K562 treated with DMSO at 1 percent for 24 hours (cell line): Measurements from ENCODE around the gene RILPL1. TPM values are rescaled to one million over a fixed set of nuclear protein-coding genes. Genes with fewer than 3 reads are reported as not detected.

Experiments used
- total RNA-seq: library from RNA; unstranded; fragments of 300-600 nt; gene quantifications from 2 replicates; pipeline ENCODE4 v1.2.3, GENCODE V29; 2022; ENCODE audit warnings: low read depth; ENCODE audit not compliant: insufficient read depth

RILPL1 gene
- total RNA-seq, result 6.1 and 6.5 TPM in 2 replicates

GRCh38 chr12:123533672-123534643, at the start of gene RILPL1:
RILPL1 (minus strand) TSS chr12:123533719; CDS start chr12:123533482, 237 bp downstream.

GRCh38 chr12:123457980-123458779, 75.3 kb downstream of the RILPL1 start, which contains the start of gene SNRNP35:
SNRNP35 (plus strand) TSS chr12:123458139; CDS start chr12:123465541, 7,402 bp downstream.

GRCh38 chr12:123436017-123436964, 97.2 kb downstream of the RILPL1 start, which contains the start of gene RILPL2:
RILPL2 (minus strand) TSS chr12:123436684; CDS start chr12:123436420, 264 bp downstream.

Other genes starting within 250 kb of the RILPL1 start
- gene SBNO1, start 168.9 kb downstream of the RILPL1 start, total RNA-seq, result 11.2 and 14.0 TPM in 2 replicates
- 74.3 and 89.5 TPM in 2 replicates for gene KMT5A, start 149.6 kb downstream of the RILPL1 start, total RNA-seq
- 6.2 and 6.3 TPM in 2 replicates for gene RILPL2, start 97.0 kb downstream of the RILPL1 start, total RNA-seq
- 19.7 TPM in 2 replicates for gene SNRNP35, start 75.6 kb downstream of the RILPL1 start, total RNA-seq
- gene TMED2, start 50.8 kb upstream of the RILPL1 start, total RNA-seq, result 94.5 and 99.0 TPM in 2 replicates
- 16.2 and 20.0 TPM in 2 replicates for gene DDX55, start 68.4 kb upstream of the RILPL1 start, total RNA-seq
- 34.2 and 40.9 TPM in 2 replicates for gene EIF2B1, start 100.0 kb upstream of the RILPL1 start, total RNA-seq
- gene GTF2H3, start 100.1 kb upstream of the RILPL1 start, total RNA-seq, result 11.8 and 12.0 TPM in 2 replicates
- 4.6 and 5.6 TPM in 2 replicates for gene TCTN2, start 137.4 kb upstream of the RILPL1 start, total RNA-seq
- 14.6 and 17.5 TPM in 2 replicates for gene ATP6V0A2, start 178.6 kb upstream of the RILPL1 start, total RNA-seq
- 0.58 and 0.65 TPM in 2 replicates for gene DNAH10, start 228.6 kb upstream of the RILPL1 start, total RNA-seq